Measurements from ENCODE around the gene KCNJ6. TPM values are rescaled to one million over a fixed set of nuclear protein-coding genes. Genes with fewer than 3 reads are reported as not detected.
A peak's percentile ranks its signal among the peaks of the same experiment; 100 is the strongest.

Gene KCNJ6
- total and polyA plus RNA-seq, 9 of the 15 experiments (the other 6 are each of a cell fraction or from before 2014, with no cell fraction given), result 0.06 to 0.21 (median 0.13) TPM; not detected in 1

GRCh38 chr21:37582590-37582989 lies 333.7 kb downstream of the KCNJ6 start:
- H3K4me3 ChIP-seq, result no peak overlapping the region
- H3K4me1 ChIP-seq (replicated peaks in 1 of 2; ENCODE audit: control insufficient read depth in 2 of 2, insufficient read depth in 2 of 2, low read length in 2 of 2), result no peaks in the 10 kb centered on the region; a peak in 1 of 5 replicates
- no peak overlapping the region for H3K4me2 ChIP-seq (ENCODE audit: insufficient read depth, low read length)
- peak overlapping the region; percentile 23; the same call in 1 of the 2 replicates for H2AFZ ChIP-seq (ENCODE audit: low read depth, low read length)
- 0 out of 2 replicates have a peak, but pooled peaks cover 5% of the 10 kb centered on the region for H3K9me3 ChIP-seq (replicated peaks; ENCODE audit: control insufficient read depth, insufficient read depth, low read depth, low read length)
- intact Hi-C loops (cut with micrococcal nuclease) (loop anchor here (2.0 to 5.0 kb wide), 4 partner anchors 18 to 120 kb away; no protein-coding TSS in a partner anchor), in situ Hi-C loops (cut with MboI) (no loop called here)
- H3K9me1 ChIP-seq (ENCODE audit: control insufficient read depth, insufficient read depth, low read length), result no peaks in the 10 kb centered on the region
- FAIRE-seq (peak; percentile 90), DNase-seq (ENCODE audit: extremely low read depth in 1 of 4, low spot score in 3 of 4) (peak; percentile 37 to 78 (median 60)), ATAC-seq (peak; percentile 99)
- no peaks in the 10 kb centered on the region for H3K79me2 ChIP-seq (ENCODE audit: control insufficient read depth, insufficient read depth, low read length)
- peaks cover 0 to 6% of the 10 kb centered on the region in 2 experiments; a peak in 1 of 5 replicates for H3K27me3 ChIP-seq (ENCODE audit: control insufficient read depth in 2 of 2, insufficient read depth in 2 of 2, low read length in 2 of 2)
- CTCF ChIA-PET (ENCODE audit: low intra/inter-chr PET ratio), result interaction anchor here (0.5 to 1.0 kb wide), 3 partner anchors 86 to 774 kb away, joined by 3 read pairs; no protein-coding TSS in a partner anchor
- BruUV-seq (replicated peaks), result no TSS peak
- H3K36me3 ChIP-seq (ENCODE audit: control insufficient read depth, insufficient read depth, low read length), result no peaks in the 10 kb centered on the region
- H4K20me1 ChIP-seq (replicated peaks; ENCODE audit: control insufficient read depth, insufficient read depth, low read length), result no peaks in the 10 kb centered on the region
- POLR2A ChIA-PET, result interaction anchor here (0.9 to 2.5 kb wide), 4 partner anchors 12 to 64 kb away, joined by 3 to 10 read pairs (median 4); no protein-coding TSS in a partner anchor
- no peak overlapping the region for H3K27ac ChIP-seq (ENCODE audit: extremely low read depth, low read depth, low read length)
- 4% methylated on average over 5 of the region's 5 CpGs for WGBS (ENCODE audit: insufficient coverage, low coverage, missing lambda C conversion rate)
- H3K9ac ChIP-seq (ENCODE audit: insufficient read depth in 1 of 2, low read depth in 2 of 2, low read length in 2 of 2), result no peak overlapping the region
- TF ChIP-seq DEAF1 (CRISPR knock-in tag; IDR thresholded peaks at IDR 0.05), result peak; percentile 67
- TF ChIP-seq, protein P1, sequence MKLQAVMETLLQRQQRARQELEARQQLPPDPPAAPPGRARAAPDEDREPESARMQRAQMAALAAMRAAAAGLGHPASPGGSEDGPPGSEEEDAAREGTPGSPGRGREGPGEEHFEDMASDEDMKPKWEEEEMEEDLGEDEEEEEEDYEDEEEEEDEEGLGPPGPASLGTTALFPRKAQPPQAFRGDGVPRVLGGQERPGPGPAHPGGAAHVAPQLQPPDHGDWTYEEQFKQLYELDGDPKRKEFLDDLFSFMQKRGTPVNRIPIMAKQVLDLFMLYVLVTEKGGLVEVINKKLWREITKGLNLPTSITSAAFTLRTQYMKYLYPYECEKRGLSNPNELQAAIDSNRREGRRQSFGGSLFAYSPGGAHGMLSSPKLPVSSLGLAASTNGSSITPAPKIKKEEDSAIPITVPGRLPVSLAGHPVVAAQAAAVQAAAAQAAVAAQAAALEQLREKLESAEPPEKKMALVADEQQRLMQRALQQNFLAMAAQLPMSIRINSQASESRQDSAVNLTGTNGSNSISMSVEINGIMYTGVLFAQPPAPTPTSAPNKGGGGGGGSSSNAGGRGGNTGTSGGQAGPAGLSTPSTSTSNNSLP (IDR thresholded peaks at IDR 0.05; ENCODE audit: borderline replicate concordance, low read depth, low read length), result peak; percentile 83
- TF ChIP-seq MTA3 (IDR thresholded peaks at IDR 0.05; ENCODE audit: borderline replicate concordance), result no peak
- TF ChIP-seq, protein P2, sequence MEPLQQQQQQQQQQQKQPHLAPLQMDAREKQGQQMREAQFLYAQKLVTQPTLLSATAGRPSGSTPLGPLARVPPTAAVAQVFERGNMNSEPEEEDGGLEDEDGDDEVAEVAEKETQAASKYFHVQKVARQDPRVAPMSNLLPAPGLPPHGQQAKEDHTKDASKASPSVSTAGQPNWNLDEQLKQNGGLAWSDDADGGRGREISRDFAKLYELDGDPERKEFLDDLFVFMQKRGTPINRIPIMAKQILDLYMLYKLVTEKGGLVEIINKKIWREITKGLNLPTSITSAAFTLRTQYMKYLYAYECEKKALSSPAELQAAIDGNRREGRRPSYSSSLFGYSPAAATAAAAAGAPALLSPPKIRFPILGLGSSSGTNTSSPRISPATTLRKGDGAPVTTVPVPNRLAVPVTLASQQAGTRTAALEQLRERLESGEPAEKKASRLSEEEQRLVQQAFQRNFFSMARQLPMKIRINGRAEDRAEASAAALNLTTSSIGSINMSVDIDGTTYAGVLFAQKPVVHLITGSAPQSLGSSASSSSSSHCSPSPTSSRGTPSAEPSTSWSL (CRISPR knock-in tag; IDR thresholded peaks at IDR 0.05; ENCODE audit: borderline replicate concordance), result no peak
- TF ChIP-seq, protein P3, sequence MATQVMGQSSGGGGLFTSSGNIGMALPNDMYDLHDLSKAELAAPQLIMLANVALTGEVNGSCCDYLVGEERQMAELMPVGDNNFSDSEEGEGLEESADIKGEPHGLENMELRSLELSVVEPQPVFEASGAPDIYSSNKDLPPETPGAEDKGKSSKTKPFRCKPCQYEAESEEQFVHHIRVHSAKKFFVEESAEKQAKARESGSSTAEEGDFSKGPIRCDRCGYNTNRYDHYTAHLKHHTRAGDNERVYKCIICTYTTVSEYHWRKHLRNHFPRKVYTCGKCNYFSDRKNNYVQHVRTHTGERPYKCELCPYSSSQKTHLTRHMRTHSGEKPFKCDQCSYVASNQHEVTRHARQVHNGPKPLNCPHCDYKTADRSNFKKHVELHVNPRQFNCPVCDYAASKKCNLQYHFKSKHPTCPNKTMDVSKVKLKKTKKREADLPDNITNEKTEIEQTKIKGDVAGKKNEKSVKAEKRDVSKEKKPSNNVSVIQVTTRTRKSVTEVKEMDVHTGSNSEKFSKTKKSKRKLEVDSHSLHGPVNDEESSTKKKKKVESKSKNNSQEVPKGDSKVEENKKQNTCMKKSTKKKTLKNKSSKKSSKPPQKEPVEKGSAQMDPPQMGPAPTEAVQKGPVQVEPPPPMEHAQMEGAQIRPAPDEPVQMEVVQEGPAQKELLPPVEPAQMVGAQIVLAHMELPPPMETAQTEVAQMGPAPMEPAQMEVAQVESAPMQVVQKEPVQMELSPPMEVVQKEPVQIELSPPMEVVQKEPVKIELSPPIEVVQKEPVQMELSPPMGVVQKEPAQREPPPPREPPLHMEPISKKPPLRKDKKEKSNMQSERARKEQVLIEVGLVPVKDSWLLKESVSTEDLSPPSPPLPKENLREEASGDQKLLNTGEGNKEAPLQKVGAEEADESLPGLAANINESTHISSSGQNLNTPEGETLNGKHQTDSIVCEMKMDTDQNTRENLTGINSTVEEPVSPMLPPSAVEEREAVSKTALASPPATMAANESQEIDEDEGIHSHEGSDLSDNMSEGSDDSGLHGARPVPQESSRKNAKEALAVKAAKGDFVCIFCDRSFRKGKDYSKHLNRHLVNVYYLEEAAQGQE (IDR thresholded peaks at IDR 0.05; ENCODE audit: borderline replicate concordance), result peak; percentile 81; the same call in 1 of the 2 replicates
- TF ChIP-seq, protein P3 (CRISPR knock-in tag; IDR thresholded peaks at IDR 0.05; ENCODE audit: low read depth), result no peak

Data from K562 (cell line).